ENCODE data around the gene BCL2L1. TPM values are rescaled to one million over a fixed set of nuclear protein-coding genes. Genes with fewer than 3 reads are reported as not detected.
"Not testable (repeated sequence)": the region's sequence is repeated elsewhere in the genome, so short reads cannot be mapped to it uniquely, and the experiment has no call there.

The BCL2L1 gene
- total and polyA plus RNA-seq, 7 donors = 34.5 to 204 (median 58.1) TPM

- Histone ChIP-seq H3K27ac (no peak overlapping the region), H3K36me3 (ENCODE audit: insufficient read depth in 1 of 2, low read depth in 1 of 2) (no peaks in the 10 kb centered on the region), H3K27me3 (ENCODE audit: insufficient read depth in 3 of 3, low read length in 2 of 3) (no peaks in the 10 kb centered on the region), H3K4me1 (no peaks in the 10 kb centered on the region), H3K4me3 (no peak overlapping the region), H3K9me3 (no peaks in the 10 kb centered on the region)
- no peak for ATAC-seq
- TF ChIP-seq CTCF (IDR thresholded peaks at IDR 0.05) = no peak
- no peak for DNase-seq
- WGBS, 3 donors = 37 to 49% (median 42%) methylated on average over 2 of the region's 2 CpGs
- intact Hi-C loops (cut with DNase I) = no loop called here
Measured at GRCh38 chr20:31630187-31630790, 92.4 kb downstream of the BCL2L1 start.

- H3K36me3 ChIP-seq (ENCODE audit: insufficient read depth in 1 of 2, low read depth in 1 of 2); H3K4me1 ChIP-seq; H3K4me3 ChIP-seq; H3K9me3 ChIP-seq; DNase-seq; ATAC-seq; H3K27ac ChIP-seq; intact Hi-C loops (cut with DNase I); H3K27me3 ChIP-seq (ENCODE audit: insufficient read depth in 3 of 3, low read length in 2 of 3): not testable (repeated sequence)
- WGBS, 3 donors = 63 to 74% (median 67%) methylated on average over 2 of the region's 2 CpGs
Measured at GRCh38 chr20:31628057-31628456, 94.6 kb downstream of the BCL2L1 start.

- DNase-seq = not testable (repeated sequence)
- 87 to 94% (median 89%) methylated on average over 8 of the region's 8 CpGs for WGBS, 3 donors
Measured at GRCh38 chr20:31626534-31626933, 96.1 kb downstream of the BCL2L1 start.

GRCh38 chr20:31623123-31623505 is 99.6 kb downstream of the BCL2L1 start:
- DNase-seq, H3K27ac ChIP-seq: not testable (repeated sequence)
- WGBS, 3 donors = 91 to 95% (median 94%) methylated on average over 6 of the region's 6 CpGs

More at GRCh38 chr20:31626534-31626933, 96.1 kb downstream of the BCL2L1 start:
- H3K4me1 ChIP-seq; H3K36me3 ChIP-seq (ENCODE audit: insufficient read depth in 1 of 2, low read depth in 1 of 2); H3K27ac ChIP-seq; H3K27me3 ChIP-seq (ENCODE audit: insufficient read depth in 3 of 3, low read length in 2 of 3); H3K9me3 ChIP-seq; H3K4me3 ChIP-seq; ATAC-seq; intact Hi-C loops (cut with DNase I): not testable (repeated sequence)

GRCh38 chr20:31620246-31620645 is 102.4 kb downstream of the BCL2L1 start:
- no peak for TF ChIP-seq CTCF (IDR thresholded peaks at IDR 0.05)
- WGBS, 3 donors = 90 to 95% (median 90%) methylated on average over 3 of the region's 3 CpGs
- H3K4me3 ChIP-seq = no peak overlapping the region
- intact Hi-C loops (cut with DNase I) = no loop called here
- no peaks in the 10 kb centered on the region for H3K27me3 ChIP-seq (ENCODE audit: insufficient read depth in 3 of 3, low read length in 2 of 3)
- H3K4me1 ChIP-seq = no peaks in the 10 kb centered on the region
- H3K9me3 ChIP-seq = no peaks in the 10 kb centered on the region
- ATAC-seq = no peak
- H3K27ac ChIP-seq = no peak overlapping the region
- no peak for DNase-seq
- H3K36me3 ChIP-seq (ENCODE audit: insufficient read depth in 1 of 2, low read depth in 1 of 2) = no peaks in the 10 kb centered on the region

More at GRCh38 chr20:31623123-31623505, 99.6 kb downstream of the BCL2L1 start:
- H3K4me3 ChIP-seq; H3K27me3 ChIP-seq (ENCODE audit: insufficient read depth in 3 of 3, low read length in 2 of 3); ATAC-seq; H3K36me3 ChIP-seq (ENCODE audit: insufficient read depth in 1 of 2, low read depth in 1 of 2); H3K9me3 ChIP-seq; H3K4me1 ChIP-seq; intact Hi-C loops (cut with DNase I): not testable (repeated sequence)

- ATAC-seq (no peak), DNase-seq (no peak)
- H3K9me3 ChIP-seq = no peaks in the 10 kb centered on the region
- H3K4me1 ChIP-seq = peaks cover 2% of the 10 kb centered on the region
- no peak overlapping the region for H3K27ac ChIP-seq
- 81 to 85% (median 85%) methylated on average over 6 of the region's 6 CpGs for WGBS, 3 donors
- no peaks in the 10 kb centered on the region for H3K27me3 ChIP-seq (ENCODE audit: insufficient read depth in 3 of 3, low read length in 2 of 3)
- H3K4me3 ChIP-seq = no peak overlapping the region
- intact Hi-C loops (cut with DNase I) = no loop called here
- H3K36me3 ChIP-seq (ENCODE audit: insufficient read depth in 1 of 2, low read depth in 1 of 2) = no peaks in the 10 kb centered on the region
- TF ChIP-seq CTCF (IDR thresholded peaks at IDR 0.05) = no peak
Measured at GRCh38 chr20:31617432-31618104, 105.1 kb downstream of the BCL2L1 start.

All from psoas muscle (tissue), 8 donors.